CD14-positive monocyte (primary cell): ENCODE results near the gene MEGF9. TPM values are rescaled to one million over a fixed set of nuclear protein-coding genes. Genes with fewer than 3 reads are reported as not detected.
A peak's percentile ranks its signal among the peaks of the same experiment; 100 is the strongest.

Experiments used
- DNase-seq, 3 donors: peaks; one replicate each; pipeline ENCODE4 v3.0.0-alpha.2; 2011 to 2022
- H2AFZ ChIP-seq: 2 replicates; pipeline ENCODE4 v1.6.0; 2012; ENCODE audit warnings: mild to moderate bottlenecking, low read depth, low read length, inconsistent platforms; ENCODE audit not compliant: insufficient read depth, poor library complexity, severe bottlenecking
- H3K27ac ChIP-seq, 2 donors: 1 replicate in 1 of 2; 2 replicates in 1 of 2; pipeline ENCODE4 v1.5.1; 2012 to 2013; ENCODE audit warnings: low read length in 2 of 2, control low read depth in 1 of 2, inconsistent platforms in 1 of 2, low read depth in 1 of 2, mild to moderate bottlenecking in 1 of 2
- H3K27me3 ChIP-seq, 2 donors: one replicate each; pipeline versions ENCODE4 v1.6.0 to v1.6.1; 2011 to 2013; ENCODE audit warnings: low read length in 2 of 2; ENCODE audit not compliant: control insufficient read depth in 2 of 2, insufficient read depth in 2 of 2
- H3K36me3 ChIP-seq, 2 donors: replicated peaks in 1 of 2; 1 replicate in 1 of 2; 2 replicates in 1 of 2; pipeline versions ENCODE4 v1.5.1 to v1.6.1; 2012 to 2013; ENCODE audit warnings: low read length in 2 of 2, control low read depth in 1 of 2, inconsistent platforms in 1 of 2, mild to moderate bottlenecking in 1 of 2; ENCODE audit not compliant: insufficient read depth in 2 of 2, control insufficient read depth in 1 of 2
- H3K4me1 ChIP-seq, 2 donors: 1 replicate in 1 of 2; 2 replicates in 1 of 2; pipeline versions ENCODE4 v1.5.1 to v1.6.1; 2012 to 2013; ENCODE audit warnings: low read length in 2 of 2, control low read depth in 1 of 2, inconsistent platforms in 1 of 2, mild to moderate bottlenecking in 1 of 2, moderate library complexity in 1 of 2; ENCODE audit not compliant: insufficient read depth in 2 of 2, control insufficient read depth in 1 of 2
- H3K4me2 ChIP-seq: replicated peaks from 2 replicates; pipeline ENCODE3; 2012; ENCODE audit warnings: low read length, moderate library complexity, mild to moderate bottlenecking; ENCODE audit not compliant: poor library complexity, severe bottlenecking; ENCODE audit errors: extremely low read depth
- H3K4me3 ChIP-seq, 3 experiments: fragments of 200-600 bp in 1 of 3; sonication (generic) in 1 of 3; replicated peaks in 1 of 3; 1 replicate in 2 of 3; 2 replicates in 1 of 3; pipeline ENCODE4 v1.5.1; 2011 to 2013; ENCODE audit warnings: low read length in 3 of 3, mild to moderate bottlenecking in 3 of 3, control low read depth in 2 of 3, low read depth in 2 of 3, inconsistent platforms in 1 of 3, moderate library complexity in 1 of 3
- H3K79me2 ChIP-seq: 2 replicates; pipeline ENCODE4 v1.6.0; 2012; ENCODE audit warnings: mild to moderate bottlenecking, control low read depth, inconsistent platforms, low read length, moderate library complexity; ENCODE audit not compliant: insufficient read depth
- H3K9ac ChIP-seq: 2 replicates; pipeline ENCODE4 v1.6.0; 2017; ENCODE audit warnings: low read length, mild to moderate bottlenecking; ENCODE audit not compliant: insufficient read depth, poor library complexity, severe bottlenecking
- H3K9me3 ChIP-seq, 2 donors: replicated peaks in 1 of 2; 1 replicate in 1 of 2; 2 replicates in 1 of 2; pipeline versions ENCODE4 v1.5.1 to v1.6.1; 2012 to 2013; ENCODE audit warnings: low read length in 2 of 2, control low read depth in 1 of 2; ENCODE audit not compliant: control insufficient read depth in 1 of 2, insufficient read depth in 1 of 2
- H4K20me1 ChIP-seq: 2 replicates; pipeline ENCODE4 v1.6.0; 2012; ENCODE audit warnings: mild to moderate bottlenecking, low read length, control low read depth, moderate library complexity; ENCODE audit not compliant: insufficient read depth
- H3K27ac Mint-ChIP-seq, 7 donors: one replicate each; pipeline ENCODE4 v1.8.0; 2020; ENCODE audit warnings: mild to moderate bottlenecking in 7 of 7, mixed read lengths in 7 of 7, moderate library complexity in 6 of 7, inconsistent platforms in 2 of 7
- H3K27me3 Mint-ChIP-seq, 3 donors: one replicate each; pipeline ENCODE4 v1.8.0; 2021 to 2022; ENCODE audit warnings: low read depth in 3 of 3, mild to moderate bottlenecking in 3 of 3, mixed read lengths in 3 of 3, moderate library complexity in 3 of 3, inconsistent platforms in 1 of 3
- H3K36me3 Mint-ChIP-seq, 2 donors: one replicate each; pipeline ENCODE4 v1.8.0; 2020; ENCODE audit warnings: mixed read lengths in 2 of 2, inconsistent platforms in 1 of 2, mild to moderate bottlenecking in 1 of 2
- H3K4me1 Mint-ChIP-seq: one replicate; pipeline ENCODE4 v1.8.0; 2020; ENCODE audit warnings: mild to moderate bottlenecking, mixed read lengths
- H3K4me3 Mint-ChIP-seq, 2 donors: one replicate each; pipeline ENCODE4 v1.8.0; 2020; ENCODE audit warnings: mild to moderate bottlenecking in 2 of 2, mixed read lengths in 2 of 2, moderate library complexity in 1 of 2
- H3K9me3 Mint-ChIP-seq, 7 donors: one replicate each; pipeline ENCODE4 v1.8.0; 2020 to 2022; ENCODE audit warnings: mixed read lengths in 7 of 7, mild to moderate bottlenecking in 6 of 7, moderate library complexity in 6 of 7, inconsistent platforms in 2 of 7
- WGBS: methylation state at CpG from one replicate; pipeline ENCODE4 v1.1.5; 2013; ENCODE audit warnings: missing lambda C conversion rate; ENCODE audit not compliant: insufficient coverage; 5-methylcytosine and 5-hydroxymethylcytosine counted together
- intact Hi-C, 2 donors: fragments of 100-400 bp; cut with micrococcal nuclease; formaldehyde crosslinking; loops; one replicate each; pipeline versions ENCODE4 v1.15.0 to v1.15.1; 2023
- polyA plus RNA-seq, 3 donors: library from polyadenylated mRNA; depleted of rRNA in 1 of 3; unstranded in 2 of 3; stranded (reverse) in 1 of 3; fragments of 300-500 nt in 2 of 3; fragments of >200 nt in 1 of 3; fragmentation: Illumina TruSeq in 2 of 3; gene quantifications; 1 replicate in 2 of 3; 2 replicates in 1 of 3; pipeline ENCODE4 v1.2.3, GENCODE V29; 2012 to 2021
- TF ChIP-seq, protein P1 (sequence below): fragments of 200-600 bp; IDR thresholded peaks from one replicate; pipeline ENCODE4 v1.8.0; 2022; ENCODE audit warnings: antibody characterized with exemption, mild to moderate bottlenecking

MEGF9 gene
- polyA plus RNA-seq, 3 donors = 45.0 to 92.8 (median 89.7) TPM

DNA sequence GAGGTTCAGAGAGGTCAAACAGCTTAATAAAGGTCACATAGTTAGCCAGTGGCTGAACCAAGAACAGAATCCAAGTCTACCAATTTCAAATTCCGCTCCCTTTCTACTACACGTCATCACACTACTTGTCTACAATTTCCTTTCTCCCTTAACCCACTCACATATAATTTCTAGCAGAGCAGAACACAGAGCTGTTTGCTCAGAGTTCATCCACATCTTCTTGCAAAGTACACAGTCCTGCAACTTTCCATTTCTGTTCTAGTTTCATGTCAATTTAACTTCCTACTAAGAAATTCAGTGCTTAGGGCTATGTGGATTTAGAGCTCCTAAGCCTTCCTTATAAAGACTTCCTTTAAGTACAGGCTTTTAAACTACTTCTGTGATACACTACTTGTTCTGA is 61.3 kb downstream of the MEGF9 start:
- no peak for DNase-seq
- Histone ChIP-seq H3K36me3 (peaks cover 44 to 56% of the 10 kb centered on the region in 2 donors), H3K4me2 (no peak overlapping the region), H3K79me2 (peaks cover 100% of the 10 kb centered on the region), H3K27ac (peak overlapping the region in 1 of 2 donors; percentile 37), H2AFZ (no peak overlapping the region), H3K9me3 (no peaks in the 10 kb centered on the region), H3K4me1 (peaks cover 6 to 29% of the 10 kb centered on the region in 2 donors), H3K4me3 (no peak overlapping the region), H3K9ac (no peak overlapping the region), H3K27me3 (no peaks in the 10 kb centered on the region), H4K20me1 (peaks cover 100% of the 10 kb centered on the region)
- H3K9me3 Mint-ChIP-seq = no peaks in the 10 kb centered on the region
- intact Hi-C loops = no loop called here
- peaks cover 40% of the 10 kb centered on the region for H3K4me1 Mint-ChIP-seq
- TF ChIP-seq, protein P1, sequence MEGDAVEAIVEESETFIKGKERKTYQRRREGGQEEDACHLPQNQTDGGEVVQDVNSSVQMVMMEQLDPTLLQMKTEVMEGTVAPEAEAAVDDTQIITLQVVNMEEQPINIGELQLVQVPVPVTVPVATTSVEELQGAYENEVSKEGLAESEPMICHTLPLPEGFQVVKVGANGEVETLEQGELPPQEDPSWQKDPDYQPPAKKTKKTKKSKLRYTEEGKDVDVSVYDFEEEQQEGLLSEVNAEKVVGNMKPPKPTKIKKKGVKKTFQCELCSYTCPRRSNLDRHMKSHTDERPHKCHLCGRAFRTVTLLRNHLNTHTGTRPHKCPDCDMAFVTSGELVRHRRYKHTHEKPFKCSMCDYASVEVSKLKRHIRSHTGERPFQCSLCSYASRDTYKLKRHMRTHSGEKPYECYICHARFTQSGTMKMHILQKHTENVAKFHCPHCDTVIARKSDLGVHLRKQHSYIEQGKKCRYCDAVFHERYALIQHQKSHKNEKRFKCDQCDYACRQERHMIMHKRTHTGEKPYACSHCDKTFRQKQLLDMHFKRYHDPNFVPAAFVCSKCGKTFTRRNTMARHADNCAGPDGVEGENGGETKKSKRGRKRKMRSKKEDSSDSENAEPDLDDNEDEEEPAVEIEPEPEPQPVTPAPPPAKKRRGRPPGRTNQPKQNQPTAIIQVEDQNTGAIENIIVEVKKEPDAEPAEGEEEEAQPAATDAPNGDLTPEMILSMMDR = no peak
- 97% methylated on average over 2 of the region's 2 CpGs for WGBS
- H3K36me3 Mint-ChIP-seq = peaks cover 16 to 55% of the 10 kb centered on the region in 2 donors
- no peak overlapping the region for H3K4me3 Mint-ChIP-seq
- peak overlapping the region in 5 of 7 donors; percentile 4 to 84 (median 53) for H3K27ac Mint-ChIP-seq
- no peaks in the 10 kb centered on the region for H3K27me3 Mint-ChIP-seq

DNA sequence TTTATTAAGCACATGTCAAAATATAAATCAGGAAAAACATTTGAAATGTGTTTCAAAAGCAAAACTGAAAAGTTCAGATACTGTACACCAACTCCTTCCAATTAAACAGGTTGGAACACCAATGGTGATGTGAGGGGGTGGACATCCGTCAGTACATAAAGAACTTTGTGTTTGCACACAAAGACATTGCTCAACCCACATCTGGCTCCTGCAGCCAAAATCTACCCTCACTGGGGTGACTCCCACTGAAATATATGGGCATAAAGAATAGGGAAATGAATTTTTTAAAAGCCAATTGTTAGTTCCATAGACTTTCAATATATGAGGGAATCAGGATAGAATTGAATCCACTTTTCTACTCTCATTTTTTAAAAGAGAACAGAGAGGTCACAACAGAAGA is 63.9 kb downstream of the MEGF9 start:
- TF ChIP-seq, protein P1 = no peak
- peak overlapping the region in 4 of 7 donors; percentile 17 to 58 (median 34) for H3K27ac Mint-ChIP-seq
- H3K4me1 Mint-ChIP-seq = peaks cover 44% of the 10 kb centered on the region
- Histone ChIP-seq H3K9me3 (no peaks in the 10 kb centered on the region), H3K4me2 (no peak overlapping the region), H3K79me2 (peaks cover 100% of the 10 kb centered on the region), H3K4me1 (peaks cover 6 to 28% of the 10 kb centered on the region in 2 donors), H4K20me1 (peaks cover 100% of the 10 kb centered on the region), H2AFZ (no peak overlapping the region), H3K9ac (no peak overlapping the region), H3K4me3 (no peak overlapping the region), H3K27ac (peak overlapping the region in 1 of 2 donors; percentile 42), H3K27me3 (no peaks in the 10 kb centered on the region), H3K36me3 (peaks cover 38 to 50% of the 10 kb centered on the region in 2 donors)
- no peak overlapping the region for H3K4me3 Mint-ChIP-seq
- no CpG with 5 or more reads among the region's 1 CpG for whole genome bisulfite sequencing
- H3K27me3 Mint-ChIP-seq = no peaks in the 10 kb centered on the region
- no peaks in the 10 kb centered on the region for H3K9me3 Mint-ChIP-seq
- DNase-seq = no peak
- H3K36me3 Mint-ChIP-seq = peaks cover 17 to 47% of the 10 kb centered on the region in 2 donors
- intact Hi-C loops = no loop called here
